HG03354 (cell line): ENCODE results near the gene BABAM2.
"Not testable (repeated sequence)": the region's sequence is repeated elsewhere in the genome, so short reads cannot be mapped to it uniquely, and the experiment has no call there.

Experiments
- ATAC-seq: cut with Tn5 transposase; IDR thresholded peaks from one replicate; pipeline ENCODE4 v1.9.1; 2021; ENCODE audit warnings: mild to moderate bottlenecking; ENCODE audit not compliant: unreplicated experiment, poor library complexity, severe bottlenecking

BABAM2 gene

DNA sequence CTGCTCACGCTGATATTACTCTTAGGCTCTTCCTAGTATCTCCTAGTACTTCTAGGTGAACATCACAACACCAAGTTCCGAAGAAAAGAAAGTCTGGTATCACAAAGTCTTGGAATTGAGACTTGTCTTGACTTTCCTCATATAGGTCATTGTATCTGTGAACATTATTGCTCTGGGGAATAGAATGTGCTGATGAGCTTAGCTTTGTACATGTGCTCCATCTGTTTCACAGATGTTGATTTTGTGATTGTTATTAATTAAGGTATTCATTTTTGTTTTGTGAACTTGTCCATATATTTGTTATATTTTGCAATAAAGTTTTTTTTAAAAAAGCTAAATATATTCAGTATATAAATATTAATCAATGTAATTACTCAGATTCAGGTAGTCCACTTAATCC is 111.7 kb downstream of the BABAM2 start:
- no peak for ATAC-seq

DNA sequence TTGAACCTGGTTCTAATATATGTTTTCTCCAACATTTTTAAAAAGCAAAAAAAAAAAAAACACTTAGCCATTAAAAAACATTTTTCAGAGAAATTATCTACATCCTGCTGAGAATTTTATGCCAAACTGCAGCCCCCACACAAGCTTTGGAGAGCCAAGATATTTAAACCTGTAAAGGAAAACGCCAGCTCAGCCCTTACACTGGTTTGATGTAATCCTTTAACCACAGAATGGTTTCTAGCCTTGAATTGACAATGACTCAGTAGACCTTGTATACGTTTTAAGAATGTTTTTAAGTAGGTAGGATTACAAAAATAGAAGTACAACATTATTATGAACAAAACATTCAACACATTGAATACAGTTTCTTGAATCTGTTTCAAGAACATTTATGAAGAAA is 113.6 kb downstream of the BABAM2 start:
- no peak for ATAC-seq

DNA sequence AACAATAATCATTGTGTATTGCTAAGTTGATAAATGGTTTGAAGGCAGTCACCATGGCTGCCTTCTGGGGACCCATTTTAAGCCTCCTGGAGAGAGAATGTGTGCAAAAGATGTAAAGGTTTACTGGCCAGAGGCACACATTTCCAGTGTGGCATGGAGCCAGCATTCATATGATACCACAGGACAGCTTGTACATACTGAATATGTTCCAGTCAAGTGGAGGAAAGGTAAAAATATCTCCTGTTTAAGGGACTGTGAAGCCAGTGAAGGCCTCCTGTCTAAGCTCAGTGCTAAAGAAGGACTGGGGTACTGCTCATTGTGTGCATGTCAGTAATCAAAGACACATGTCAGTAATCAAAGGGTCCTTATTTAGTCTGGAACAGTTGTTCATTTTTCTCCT is 119.2 kb downstream of the BABAM2 start:
- no peak for ATAC-seq

DNA sequence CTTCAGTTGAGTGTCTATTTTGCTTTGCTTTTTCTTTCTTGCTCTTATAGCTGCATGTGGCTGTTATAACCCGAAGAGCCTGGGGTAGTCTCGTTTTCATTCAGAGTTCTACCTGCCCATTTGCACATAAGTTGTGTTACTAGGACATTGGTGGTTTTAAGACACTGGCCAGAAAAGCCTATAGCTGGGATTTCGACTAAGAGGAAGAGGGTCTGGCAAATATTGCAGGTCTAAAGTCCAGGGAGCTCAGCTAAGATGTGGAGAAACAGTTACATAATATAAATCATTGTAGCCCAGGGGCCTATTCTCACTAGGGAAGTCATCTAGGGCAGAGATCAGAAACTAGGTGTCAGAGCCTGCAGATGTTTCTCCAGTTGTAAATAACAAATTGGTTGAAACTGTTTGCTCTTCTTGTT is 120.8 kb downstream of the BABAM2 start:
- ATAC-seq = no peak

- ATAC-seq = not testable (repeated sequence)
Measured at GRCh38 chr2:28018474-28018873, 127.9 kb downstream of the BABAM2 start.

- not testable (repeated sequence) for ATAC-seq
Measured at GRCh38 chr2:28019521-28019920, 129.0 kb downstream of the BABAM2 start.

DNA sequence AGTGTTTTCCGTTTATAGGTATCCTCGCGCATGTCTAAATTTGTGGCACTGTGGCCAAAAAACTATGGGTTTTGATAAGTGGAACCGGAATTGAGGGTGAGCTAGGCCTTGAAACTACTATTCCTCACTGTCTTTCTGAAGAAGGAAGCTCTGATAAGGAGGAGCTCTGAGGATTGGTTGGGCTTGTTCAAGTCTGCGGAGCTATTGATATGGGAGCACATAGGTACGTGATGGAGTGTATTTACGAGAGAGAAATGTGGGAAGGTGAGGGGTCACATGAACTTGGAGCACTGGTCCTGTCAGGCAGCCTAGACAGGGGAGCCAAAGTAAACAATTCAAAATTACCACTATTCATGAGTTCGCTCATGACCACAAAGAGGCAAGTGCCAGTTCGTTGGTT is 131.4 kb downstream of the BABAM2 start:
- ATAC-seq = no peak

DNA sequence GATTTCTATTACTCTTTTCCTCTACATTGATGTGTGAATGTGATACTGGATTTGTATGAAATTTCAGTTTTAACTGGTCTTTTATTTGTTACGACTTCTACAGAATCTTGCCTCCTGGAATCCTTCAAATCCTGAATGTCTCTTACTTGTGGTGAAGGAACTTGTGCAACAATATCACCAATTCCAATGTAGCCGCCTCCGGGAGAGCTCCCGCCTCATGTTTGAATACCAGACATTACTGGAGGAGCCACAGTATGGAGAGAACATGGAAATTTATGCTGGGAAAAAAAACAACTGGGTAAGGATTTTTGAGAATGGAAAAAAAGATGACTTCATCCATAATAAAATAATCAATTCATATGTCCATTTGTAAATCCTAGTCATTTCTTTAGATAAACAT is 134.6 kb downstream of the BABAM2 start:
- ATAC-seq = no peak

DNA sequence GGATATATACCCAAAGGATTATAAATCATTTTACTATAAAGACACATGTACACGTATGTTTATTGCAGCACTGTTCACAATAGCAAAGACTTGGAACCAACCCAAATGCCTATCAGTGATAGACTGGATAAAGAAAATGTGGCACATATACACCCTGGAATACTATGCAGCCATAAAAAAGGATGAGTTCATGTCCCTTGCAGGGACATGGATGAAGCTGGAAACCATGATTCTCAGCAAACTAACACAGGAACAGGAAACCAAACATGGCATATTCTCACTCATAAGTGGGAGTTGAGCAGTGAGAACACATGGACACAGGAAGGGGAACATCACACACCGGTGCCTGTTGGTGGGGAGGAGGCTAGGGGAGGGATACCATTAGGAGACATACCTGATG is 135.7 kb downstream of the BABAM2 start:
- not testable (repeated sequence) for ATAC-seq

DNA sequence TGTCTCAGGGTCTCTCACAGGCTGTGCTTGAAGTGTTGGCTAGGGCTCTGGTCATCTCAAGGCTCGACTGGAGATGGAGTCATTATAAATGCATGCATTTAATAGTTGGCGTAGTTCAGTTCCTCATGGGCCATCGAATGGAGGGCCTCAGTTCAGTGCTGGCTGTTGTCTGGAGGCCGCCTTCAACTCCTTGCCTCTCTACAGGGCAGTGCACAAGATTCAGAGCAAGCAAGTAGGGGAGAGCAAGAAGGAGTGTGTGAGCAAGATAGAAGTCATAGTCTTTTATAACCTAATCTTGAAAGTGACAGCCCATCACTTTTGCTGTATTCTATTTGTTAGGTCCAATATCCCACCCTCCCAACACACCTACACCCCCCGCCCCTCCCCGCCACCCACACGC is 137.5 kb downstream of the BABAM2 start:
- ATAC-seq = no peak

GRCh38 chr2:28030600-28030999 is 140.1 kb downstream of the BABAM2 start:
- ATAC-seq = no peak

GRCh38 chr2:28032816-28033215 is 142.3 kb downstream of the BABAM2 start:
- no peak for ATAC-seq

DNA sequence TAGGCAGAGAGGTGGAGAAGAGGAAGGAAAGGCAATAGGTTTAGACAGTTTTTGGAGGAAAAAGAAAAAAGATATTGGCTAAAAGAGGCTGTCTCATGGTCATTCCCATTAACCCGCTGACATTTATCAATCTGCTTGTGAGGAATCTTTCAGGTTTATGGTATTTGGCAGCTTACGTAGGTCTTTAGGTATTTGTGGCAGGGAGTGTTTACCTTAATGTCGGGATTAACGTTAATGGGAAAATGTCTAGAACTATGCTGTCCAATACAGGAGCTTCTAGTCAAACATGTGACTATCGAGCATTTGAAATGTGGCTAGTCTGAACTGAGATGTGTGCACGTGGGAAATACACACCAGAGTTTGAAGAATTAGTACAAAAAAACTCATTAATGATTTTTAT is 144.2 kb downstream of the BABAM2 start:
- ATAC-seq = no peak

GRCh38 chr2:28035163-28035690 is 144.7 kb downstream of the BABAM2 start:
- ATAC-seq = no peak

GRCh38 chr2:28035816-28036215 is 145.3 kb downstream of the BABAM2 start:
- no peak for ATAC-seq

DNA sequence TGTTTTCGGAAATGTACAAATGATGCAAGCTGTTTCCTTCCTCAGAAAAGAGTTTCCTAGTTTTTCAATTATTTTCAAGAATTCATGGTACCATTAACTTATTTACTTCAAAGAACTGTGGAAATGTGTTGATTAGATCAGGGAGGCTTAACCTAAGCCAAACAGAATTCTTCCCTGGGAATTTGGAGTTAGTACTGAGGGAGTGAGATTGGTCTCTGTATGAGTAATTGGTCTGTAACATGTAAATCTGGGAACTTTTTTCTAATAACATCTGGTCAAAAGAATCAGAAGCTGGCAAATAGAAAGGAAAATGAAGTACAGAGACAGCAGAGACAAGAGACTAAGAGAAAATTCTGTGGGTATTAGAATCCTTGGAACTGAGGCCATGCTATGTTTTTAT is 145.8 kb downstream of the BABAM2 start:
- ATAC-seq = no peak

DNA sequence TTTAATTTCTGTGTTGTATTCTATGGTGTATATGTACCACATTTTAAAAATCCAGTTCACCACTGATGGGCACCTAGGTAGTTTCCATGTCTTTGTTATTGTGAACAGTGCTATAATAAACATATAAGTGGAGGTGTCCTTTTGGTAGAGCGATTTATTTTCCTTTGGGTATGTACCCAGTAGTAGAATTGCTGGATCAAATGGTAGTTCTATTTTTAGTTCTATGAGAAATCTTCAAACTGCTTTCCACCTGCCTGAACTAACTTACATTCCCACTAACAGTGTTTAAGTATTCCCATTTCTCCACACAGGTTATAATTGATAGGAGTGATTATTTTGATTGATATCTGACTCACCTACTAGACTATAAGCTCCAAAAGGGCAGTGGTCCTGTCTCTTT is 148.2 kb downstream of the BABAM2 start:
- ATAC-seq = no peak

DNA sequence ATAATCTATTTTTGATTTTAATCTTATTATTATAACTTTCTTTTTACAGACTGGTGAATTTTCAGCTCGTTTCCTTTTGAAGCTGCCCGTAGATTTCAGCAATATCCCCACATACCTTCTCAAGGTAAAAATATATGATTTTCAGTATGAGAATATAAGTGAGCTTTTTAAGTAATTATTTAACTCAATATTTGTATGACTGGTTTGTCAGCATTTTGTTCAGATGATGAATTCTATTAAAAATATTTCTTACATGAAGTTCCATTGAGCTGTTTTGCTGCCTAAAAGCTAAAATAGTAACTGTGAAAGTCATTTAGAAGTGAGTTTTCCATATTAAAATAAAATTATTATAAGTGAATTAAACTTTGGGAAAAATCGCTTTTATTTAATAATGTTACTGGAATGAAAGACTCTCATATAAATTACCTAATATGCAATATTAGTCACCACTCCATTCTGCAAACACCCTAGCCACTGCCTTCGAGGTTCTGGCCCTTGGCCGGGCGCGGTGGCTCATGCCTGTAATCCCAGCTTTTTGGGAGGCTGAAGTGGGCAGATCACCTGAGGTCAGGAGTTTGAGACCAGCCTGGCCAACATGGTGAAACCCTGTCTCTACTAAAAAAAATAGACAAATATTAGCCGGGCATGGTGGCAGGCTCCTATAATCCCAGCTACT is 155.3 kb downstream of the BABAM2 start:
- no peak for ATAC-seq

DNA sequence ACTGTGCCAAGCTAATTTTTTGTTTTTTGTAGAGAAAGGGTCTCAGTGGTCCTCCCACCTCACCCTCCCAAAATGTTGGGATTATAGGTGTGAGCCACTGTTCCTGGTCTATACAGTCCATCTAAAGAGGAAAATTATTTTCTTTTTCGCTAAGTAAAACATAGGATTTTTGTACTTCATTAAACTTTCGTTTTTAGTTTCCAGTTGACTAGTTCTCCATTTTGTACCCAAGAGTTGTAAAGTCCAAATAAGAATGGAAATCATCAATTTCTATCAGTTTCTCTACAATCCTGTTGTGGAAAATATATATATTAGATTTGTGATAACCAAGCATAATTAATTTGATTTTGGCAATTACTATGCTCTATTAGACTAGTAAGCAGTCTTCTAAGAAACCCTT is 156.4 kb downstream of the BABAM2 start:
- no peak for ATAC-seq

DNA sequence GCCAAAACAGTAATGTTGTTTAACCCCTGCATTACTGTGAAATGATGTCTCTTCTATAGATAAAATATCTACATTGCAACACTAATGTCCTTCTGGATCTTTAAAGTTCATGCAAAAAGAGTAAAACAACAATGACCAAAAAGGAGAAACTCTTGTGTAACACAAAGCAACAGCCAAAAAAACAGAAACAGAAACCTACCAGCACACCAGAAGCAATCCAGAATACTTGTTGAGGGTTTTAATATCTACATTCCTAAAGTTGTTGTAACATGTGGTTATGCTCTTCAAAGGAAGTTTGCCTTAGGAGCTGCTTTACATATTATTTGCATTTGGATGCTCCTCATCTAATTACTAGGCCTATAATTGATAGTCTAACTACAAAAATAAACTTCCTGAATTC is 157.2 kb downstream of the BABAM2 start:
- no peak for ATAC-seq

GRCh38 chr2:28048341-28048740 is 157.8 kb downstream of the BABAM2 start:
- no peak for ATAC-seq

DNA sequence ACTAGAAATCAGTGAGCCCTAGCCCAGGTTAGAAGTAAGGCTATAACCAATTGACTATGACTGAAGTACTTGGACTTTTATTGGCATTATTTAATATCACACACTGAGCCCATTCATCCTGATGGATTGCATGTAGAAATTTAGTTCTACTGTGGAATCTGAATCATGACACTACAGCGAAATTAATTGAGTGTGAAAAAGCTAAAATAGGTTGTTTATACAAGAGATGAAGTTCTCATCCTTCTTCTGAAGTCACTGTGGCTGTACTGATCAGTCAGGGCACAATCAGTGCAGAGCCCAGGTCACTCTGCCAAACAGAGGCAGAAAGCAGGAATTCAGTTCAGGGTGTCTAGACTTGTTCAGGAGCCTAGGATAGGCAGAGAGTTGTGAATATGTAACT is 158.9 kb downstream of the BABAM2 start:
- no peak for ATAC-seq
